Activated naive CD4-positive, alpha-beta T cell treated with anti-CD3 and anti-CD28 coated beads for 36 hours (primary cell): Measurements from ENCODE around the gene L3MBTL3. TPM values are rescaled to one million over a fixed set of nuclear protein-coding genes. Genes with fewer than 3 reads are reported as not detected.
"Not testable (repeated sequence)": the region's sequence is repeated elsewhere in the genome, so short reads cannot be mapped to it uniquely, and the experiment has no call there.

ENCODE experiments used
- CTCF ChIA-PET: fragments of 350-600 bp; sonication (Branson Sonifier 250); formaldehyde crosslinking; loops from one replicate; lab custom pipeline; 2021; ENCODE audit warnings: antibody characterized with exemption; lab: Charles Lee
- DNase-seq: peaks from one replicate; pipeline ENCODE4 v3.0.0-alpha.2; 2020
- H3K27ac Mint-ChIP-seq: one replicate; pipeline ENCODE4 v1.8.0; 2021; ENCODE audit warnings: mild to moderate bottlenecking, mixed read lengths
- H3K27me3 Mint-ChIP-seq: one replicate; pipeline ENCODE4 v1.8.0; 2021; ENCODE audit warnings: low read depth, mixed read lengths
- H3K36me3 Mint-ChIP-seq: one replicate; pipeline ENCODE4 v1.8.0; 2021; ENCODE audit warnings: low read depth, mixed read lengths
- H3K4me1 Mint-ChIP-seq: one replicate; pipeline ENCODE4 v1.8.0; 2021; ENCODE audit warnings: low read depth, mixed read lengths
- H3K4me3 Mint-ChIP-seq: one replicate; pipeline ENCODE4 v1.8.0; 2021; ENCODE audit warnings: mild to moderate bottlenecking, moderate library complexity, mixed read lengths
- H3K9me3 Mint-ChIP-seq: one replicate; pipeline ENCODE4 v1.8.0; 2021; ENCODE audit warnings: mixed read lengths
- intact Hi-C: fragments of 100-400 bp; cut with micrococcal nuclease; formaldehyde crosslinking; loops from one replicate; pipeline ENCODE4 v1.15.1; 2023
- total RNA-seq, 2 experiments: library from RNA; stranded (reverse); gene quantifications; one replicate each; pipeline ENCODE4 v1.2.3, GENCODE V29; 2021

The L3MBTL3 gene
- total RNA-seq, 2 experiments from 2014 or later, result 3.1 to 5.0 TPM

DNA sequence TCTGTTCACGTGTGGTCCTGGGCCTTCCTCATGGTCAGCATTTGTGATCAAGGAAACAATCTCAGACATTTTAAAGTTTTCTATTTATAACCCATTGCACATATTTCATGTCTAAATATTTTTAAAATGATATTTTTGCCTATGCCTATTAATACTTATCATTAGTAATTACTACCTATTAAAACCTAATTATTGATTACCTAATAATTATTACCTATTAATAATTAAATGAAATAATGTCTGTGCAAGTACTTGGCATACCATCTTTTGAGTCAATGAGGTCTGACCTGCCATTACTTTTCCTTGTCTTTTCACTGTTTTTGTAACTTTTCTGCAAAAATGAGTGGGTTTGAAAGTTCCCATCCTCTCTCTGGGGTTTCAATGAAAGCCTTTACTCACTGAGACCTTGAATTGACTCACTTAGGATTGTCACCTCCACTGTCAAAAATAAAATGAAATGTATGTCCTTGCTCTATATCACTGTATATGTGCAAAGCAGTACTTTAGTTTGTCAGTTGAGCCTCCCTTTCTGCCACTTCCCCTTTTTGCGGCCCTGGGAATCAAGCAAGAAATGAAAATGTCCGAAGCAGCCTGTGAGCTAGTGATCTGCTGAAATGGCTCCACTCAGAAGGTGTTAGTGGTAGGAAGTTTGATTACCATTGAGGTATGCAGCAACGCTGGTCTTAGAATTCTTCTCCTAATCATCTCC is 87.8 kb downstream of the L3MBTL3 start:
- peaks cover 39% of the 10 kb centered on the region for H3K36me3 Mint-ChIP-seq
- H3K27me3 Mint-ChIP-seq, result no peaks in the 10 kb centered on the region

DNA sequence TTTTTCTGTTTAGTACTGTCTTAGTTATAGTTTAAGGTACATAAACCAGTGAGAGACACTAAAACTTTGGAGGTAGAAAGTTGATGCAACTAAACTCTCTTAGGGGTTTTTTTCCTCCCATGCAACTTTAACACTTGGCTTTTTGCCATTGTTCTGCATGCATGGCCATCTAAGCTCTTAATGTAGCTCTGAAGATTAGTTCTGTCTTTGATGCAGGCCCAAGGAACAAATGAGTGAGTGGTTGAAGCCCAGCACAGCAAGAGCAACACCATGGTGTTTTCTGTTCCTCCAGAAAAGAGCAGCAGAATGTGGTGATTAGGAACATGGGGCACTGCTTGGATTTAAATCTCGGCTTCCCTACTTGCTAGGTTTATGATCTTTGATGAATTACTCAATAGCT is 89.3 kb downstream of the L3MBTL3 start:
- Mint-ChIP-seq H3K4me1 (no peaks in the 10 kb centered on the region), H3K27ac (no peak overlapping the region), H3K9me3 (peaks cover 9% of the 10 kb centered on the region), H3K27me3 (no peaks in the 10 kb centered on the region), H3K4me3 (no peak overlapping the region), H3K36me3 (peaks cover 30% of the 10 kb centered on the region)
- no peak for DNase-seq
- intact Hi-C loops, result no loop called here
- CTCF ChIA-PET, result interaction anchor here (0.9 to 1.1 kb wide), 2 partner anchors 30 to 142 kb away, joined by 3 read pairs; no protein-coding TSS in a partner anchor

More for the DNA sequence above, 87.8 kb downstream of the L3MBTL3 start:
- no peak overlapping the region for H3K27ac Mint-ChIP-seq
- intact Hi-C loops, result no loop called here
- no peak overlapping the region for H3K4me3 Mint-ChIP-seq
- DNase-seq, result no peak
- H3K4me1 Mint-ChIP-seq, result no peaks in the 10 kb centered on the region
- H3K9me3 Mint-ChIP-seq, result peaks cover 9% of the 10 kb centered on the region
- CTCF ChIA-PET, result interaction anchor here (0.6 kb wide), 1 partner anchor 23 kb away, joined by 3 read pairs; no protein-coding TSS in a partner anchor

DNA sequence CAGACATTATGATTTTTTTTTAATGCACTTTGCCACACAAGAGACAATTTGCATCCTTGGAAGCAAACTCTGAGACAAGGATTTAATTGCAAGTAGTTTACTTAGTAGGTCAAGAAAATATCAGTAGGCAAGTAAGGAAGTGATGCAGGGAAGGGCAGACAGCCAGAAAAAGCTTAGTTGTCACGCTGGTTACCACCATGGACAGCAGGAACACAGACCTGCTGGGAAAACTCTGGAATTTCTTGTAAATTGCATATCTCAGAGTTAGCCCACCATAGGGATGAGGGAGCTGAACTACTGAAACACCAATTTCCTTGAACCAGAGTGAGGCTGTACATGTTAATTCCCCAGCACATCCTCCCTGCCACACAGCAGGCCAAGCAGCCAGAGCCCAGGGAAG is 92.7 kb downstream of the L3MBTL3 start:
- no peak overlapping the region for H3K4me3 Mint-ChIP-seq

DNA sequence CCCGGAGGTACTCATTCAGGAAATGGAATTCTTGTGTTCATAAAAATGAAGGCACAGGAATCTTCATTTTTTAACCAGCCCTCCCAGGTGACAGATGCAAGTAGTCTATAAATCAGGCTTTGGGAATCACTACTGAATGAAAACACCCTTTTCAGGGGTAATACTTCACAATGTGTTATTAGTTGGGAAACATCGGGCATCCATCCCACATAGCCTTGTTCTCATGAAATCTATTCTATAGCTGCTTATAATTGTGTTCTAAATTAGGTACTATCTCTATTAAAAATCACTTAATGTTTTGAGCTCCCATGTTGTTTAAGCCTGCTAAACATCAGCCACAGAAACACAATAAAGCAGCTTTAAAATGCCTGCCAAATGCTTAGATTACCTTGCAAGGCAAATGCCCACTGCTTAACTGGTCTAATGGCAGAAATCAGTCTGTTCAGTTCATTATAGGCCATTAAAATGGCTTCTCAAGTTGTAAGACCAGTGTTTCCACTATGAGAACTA is 94.9 kb downstream of the L3MBTL3 start:
- Mint-ChIP-seq H3K4me1 (peaks cover 15% of the 10 kb centered on the region), H3K4me3 (no peak overlapping the region), H3K27ac (no peak overlapping the region), H3K27me3 (no peaks in the 10 kb centered on the region), H3K36me3 (peaks cover 29% of the 10 kb centered on the region), H3K9me3 (peaks cover 9% of the 10 kb centered on the region)
- DNase-seq, result no peak
- CTCF ChIA-PET, result no interaction called here
- intact Hi-C loops, result no loop called here

More for the DNA sequence above, 92.7 kb downstream of the L3MBTL3 start:
- H3K4me1 Mint-ChIP-seq, result peaks cover 10% of the 10 kb centered on the region
- DNase-seq, result no peak
- CTCF ChIA-PET, result no interaction called here
- intact Hi-C loops, result loop anchor here (2.0 kb wide), 1 partner anchor 22 kb away; no protein-coding TSS in a partner anchor
- no peak overlapping the region for H3K27ac Mint-ChIP-seq
- peaks cover 30% of the 10 kb centered on the region for H3K36me3 Mint-ChIP-seq
- no peaks in the 10 kb centered on the region for H3K27me3 Mint-ChIP-seq
- H3K9me3 Mint-ChIP-seq, result peaks cover 9% of the 10 kb centered on the region

DNA sequence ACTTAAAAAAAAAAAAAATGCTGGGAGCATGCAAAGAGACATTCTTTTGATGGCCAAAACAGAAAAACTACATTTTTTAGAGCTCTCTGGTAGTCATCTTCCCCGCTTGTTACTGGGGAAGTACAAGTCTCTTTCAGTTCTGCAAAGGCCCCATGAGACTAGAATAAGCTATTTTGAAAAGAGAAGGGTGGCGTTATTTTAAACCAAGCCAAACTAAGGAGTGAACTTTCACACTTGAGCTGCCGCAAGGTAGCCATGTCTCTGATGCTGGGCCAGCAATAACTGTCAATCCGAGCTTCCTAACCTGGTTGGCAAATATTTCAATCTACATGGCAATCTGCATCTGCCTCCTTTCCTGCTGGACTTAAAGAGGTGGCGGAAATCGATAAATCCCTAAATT is 96.7 kb downstream of the L3MBTL3 start:
- Mint-ChIP-seq H3K4me1 (peaks cover 15% of the 10 kb centered on the region), H3K36me3 (peaks cover 18% of the 10 kb centered on the region), H3K4me3 (no peak overlapping the region), H3K27me3 (no peaks in the 10 kb centered on the region), H3K9me3 (peaks cover 3% of the 10 kb centered on the region), H3K27ac (no peak overlapping the region)
- no peak for DNase-seq
- intact Hi-C loops, result no loop called here
- CTCF ChIA-PET, result interaction anchor here (0.6 to 1.0 kb wide), 4 partner anchors 25 to 583 kb away, joined by 3 to 7 read pairs (median 3); no protein-coding TSS in a partner anchor

DNA sequence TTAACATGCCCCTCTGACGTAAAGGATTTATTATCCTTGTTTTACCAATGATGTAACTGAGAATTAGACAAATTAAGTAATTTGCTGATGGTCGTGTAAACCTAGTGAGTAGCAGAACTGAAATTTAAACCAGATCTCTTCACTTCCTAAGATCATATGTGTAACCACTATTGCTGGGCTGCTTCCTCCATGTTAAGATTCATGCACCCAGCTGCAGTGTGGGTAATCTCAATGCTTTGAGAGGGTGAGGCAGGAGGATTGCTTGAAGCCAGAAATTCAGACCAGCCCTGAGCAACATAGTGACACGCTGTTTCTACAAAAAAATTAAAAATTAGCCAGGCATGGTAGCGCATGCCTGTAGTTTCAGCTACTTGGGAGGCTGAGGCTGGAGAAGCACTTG is 97.9 kb downstream of the L3MBTL3 start:
- no peak for DNase-seq
- CTCF ChIA-PET, result no interaction called here
- H3K27me3 Mint-ChIP-seq, result no peaks in the 10 kb centered on the region
- H3K4me3 Mint-ChIP-seq, result no peak overlapping the region
- no peak overlapping the region for H3K27ac Mint-ChIP-seq
- peaks cover 21% of the 10 kb centered on the region for H3K4me1 Mint-ChIP-seq
- H3K9me3 Mint-ChIP-seq, result no peaks in the 10 kb centered on the region
- intact Hi-C loops, result no loop called here
- H3K36me3 Mint-ChIP-seq, result peaks cover 14% of the 10 kb centered on the region

DNA sequence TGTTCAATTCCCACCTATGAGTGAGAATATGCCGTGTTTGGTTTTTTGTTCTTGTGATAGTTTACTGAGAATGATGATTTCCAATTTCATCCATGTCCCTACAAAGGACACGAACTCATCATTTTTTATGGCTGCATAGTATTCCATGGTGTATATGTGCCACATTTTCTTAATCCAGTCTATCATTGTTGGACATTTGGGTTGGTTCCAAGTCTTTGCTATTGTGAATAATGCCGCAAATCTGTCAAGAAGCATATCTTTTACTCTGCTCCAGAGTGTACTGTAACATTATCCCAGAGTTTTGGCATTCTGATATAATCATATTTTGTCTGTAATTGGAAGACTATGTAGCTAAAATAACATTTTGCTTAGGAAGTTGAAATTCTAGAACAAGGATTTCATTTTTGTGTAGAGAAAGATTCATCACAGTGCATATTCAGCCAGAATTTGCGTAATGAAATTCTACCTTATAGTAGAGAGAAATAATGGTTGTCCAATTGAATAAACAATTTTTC is 98.9 kb downstream of the L3MBTL3 start:
- H3K9me3 Mint-ChIP-seq, DNase-seq, H3K27me3 Mint-ChIP-seq, H3K4me3 Mint-ChIP-seq, CTCF ChIA-PET, intact Hi-C loops, H3K27ac Mint-ChIP-seq: not testable (repeated sequence)
- H3K4me1 Mint-ChIP-seq, result peaks cover 21% of the 10 kb centered on the region
- H3K36me3 Mint-ChIP-seq, result peaks cover 11% of the 10 kb centered on the region

DNA sequence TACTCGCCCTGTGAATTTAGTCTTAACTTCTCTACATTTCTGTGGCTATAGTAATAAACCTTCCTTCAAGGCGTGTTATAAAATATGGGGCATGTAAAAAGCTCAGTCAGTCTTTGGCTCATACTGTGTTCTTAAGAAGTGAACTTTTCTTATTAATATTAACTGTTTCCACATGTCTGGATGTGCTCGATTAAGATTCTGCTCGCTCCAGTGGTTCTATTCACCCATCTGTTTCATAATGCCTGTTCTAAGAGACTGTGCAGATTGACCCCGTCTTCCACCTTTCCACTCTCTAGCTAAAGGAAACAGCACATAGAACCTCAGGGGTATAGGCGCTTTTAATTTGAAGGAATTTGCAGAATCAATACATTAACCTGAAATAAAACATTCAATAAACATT is 99.9 kb downstream of the L3MBTL3 start:
- Mint-ChIP-seq H3K36me3 (peaks cover 10% of the 10 kb centered on the region), H3K27me3 (no peaks in the 10 kb centered on the region), H3K4me1 (peaks cover 21% of the 10 kb centered on the region), H3K4me3 (no peak overlapping the region), H3K27ac (no peak overlapping the region), H3K9me3 (no peaks in the 10 kb centered on the region)
- intact Hi-C loops, result no loop called here
- no peak for DNase-seq
- CTCF ChIA-PET, result no interaction called here

DNA sequence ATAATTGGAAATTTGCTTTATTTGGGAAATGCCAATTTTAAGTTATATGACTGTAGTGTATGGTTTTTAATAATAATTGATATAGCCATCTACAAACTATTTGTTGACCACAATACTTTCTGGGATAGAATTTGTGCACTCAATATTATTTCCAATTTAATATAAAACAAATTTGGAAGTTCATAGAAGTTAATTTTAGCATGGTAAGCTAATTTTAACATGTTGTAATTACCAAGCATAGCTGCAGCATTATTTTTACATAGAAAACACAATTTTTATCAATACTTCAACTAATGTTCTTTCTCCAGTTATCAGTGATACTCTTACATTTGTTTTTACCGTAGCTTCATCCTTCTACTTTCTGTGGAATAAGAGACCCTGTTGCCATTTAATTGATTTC is 100.8 kb downstream of the L3MBTL3 start:
- H3K36me3 Mint-ChIP-seq, result peaks cover 10% of the 10 kb centered on the region
- CTCF ChIA-PET, result no interaction called here
- no peak overlapping the region for H3K27ac Mint-ChIP-seq

DNA sequence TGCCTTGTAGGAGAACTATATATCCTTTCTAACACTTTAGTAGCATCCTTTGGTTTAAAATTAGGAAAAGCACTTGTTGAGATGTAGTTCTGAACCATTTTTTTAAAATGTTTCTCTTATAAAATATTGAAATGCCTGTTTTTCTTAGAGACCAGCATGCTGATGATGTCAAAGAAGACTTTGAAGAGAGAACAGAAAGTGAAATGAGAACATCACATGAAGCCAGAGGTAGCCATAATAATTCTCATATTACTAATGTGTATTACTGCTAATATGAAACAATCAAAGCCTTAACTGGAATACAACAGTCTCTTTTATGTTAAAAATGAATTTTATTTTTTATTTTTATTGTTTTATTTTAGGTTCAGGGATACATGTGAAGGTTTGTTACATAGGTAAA is 102.3 kb downstream of the L3MBTL3 start:
- Mint-ChIP-seq H3K4me3 (no peak overlapping the region), H3K36me3 (peaks cover 14% of the 10 kb centered on the region), H3K27ac (no peak overlapping the region), H3K4me1 (peaks cover 16% of the 10 kb centered on the region), H3K27me3 (no peaks in the 10 kb centered on the region), H3K9me3 (no peaks in the 10 kb centered on the region)
- intact Hi-C loops, result no loop called here
- CTCF ChIA-PET, result no interaction called here
- DNase-seq, result no peak

More for the DNA sequence above, 100.8 kb downstream of the L3MBTL3 start:
- Mint-ChIP-seq H3K27me3 (no peaks in the 10 kb centered on the region), H3K4me3 (no peak overlapping the region), H3K4me1 (peaks cover 21% of the 10 kb centered on the region), H3K9me3 (no peaks in the 10 kb centered on the region)
- DNase-seq, result no peak
- intact Hi-C loops, result no loop called here

DNA sequence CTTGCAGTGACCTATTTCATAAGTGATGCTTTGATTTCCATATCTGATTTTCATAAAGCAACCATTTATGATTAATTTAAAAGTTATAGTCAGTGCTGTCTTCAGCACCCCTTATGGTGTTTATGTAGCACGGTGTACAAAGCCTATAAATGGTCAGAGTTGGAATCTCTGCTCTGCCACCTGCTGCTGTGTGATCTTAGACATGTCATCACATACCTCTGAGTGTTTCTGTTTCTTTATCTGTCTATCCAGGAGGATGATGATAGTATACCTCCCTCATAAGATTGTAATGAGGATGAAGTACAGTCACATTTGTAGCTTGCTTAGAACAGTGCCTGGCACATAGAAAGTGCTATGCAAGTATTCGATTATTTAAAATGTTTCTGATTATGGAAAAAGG is 103.9 kb downstream of the L3MBTL3 start:
- Mint-ChIP-seq H3K27me3 (no peaks in the 10 kb centered on the region), H3K9me3 (no peaks in the 10 kb centered on the region), H3K4me1 (peaks cover 19% of the 10 kb centered on the region), H3K36me3 (peaks cover 14% of the 10 kb centered on the region), H3K4me3 (no peak overlapping the region), H3K27ac (no peak overlapping the region)
- CTCF ChIA-PET, result interaction anchor here (1.7 kb wide), 1 partner anchor 101 kb away, joined by 4 read pairs; no protein-coding TSS in a partner anchor
- intact Hi-C loops, result no loop called here
- DNase-seq, result no peak

DNA sequence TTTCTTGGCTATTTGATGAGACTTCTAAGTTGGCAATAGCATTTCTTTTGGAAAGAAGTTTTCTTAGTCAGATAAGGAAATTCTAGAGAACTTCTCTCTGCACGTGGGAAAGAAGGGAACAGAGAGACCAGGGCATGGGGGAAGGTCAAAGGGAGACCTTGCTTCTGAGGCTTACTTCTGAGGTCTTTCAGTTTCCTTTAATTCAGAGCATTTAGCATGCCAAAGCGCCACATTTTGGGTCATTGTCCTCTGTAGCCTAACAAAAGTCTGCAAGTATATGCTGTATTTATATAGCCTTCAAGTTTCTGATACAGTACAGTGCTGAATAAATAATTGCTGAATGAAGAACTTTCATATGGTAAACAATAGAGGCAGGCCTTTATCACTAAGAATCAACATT is 108.8 kb downstream of the L3MBTL3 start:
- no peaks in the 10 kb centered on the region for H3K27me3 Mint-ChIP-seq
- no peak overlapping the region for H3K27ac Mint-ChIP-seq
- no peaks in the 10 kb centered on the region for H3K9me3 Mint-ChIP-seq
- no peak overlapping the region for H3K4me3 Mint-ChIP-seq
- H3K36me3 Mint-ChIP-seq, result peaks cover 10% of the 10 kb centered on the region
- H3K4me1 Mint-ChIP-seq, result peaks cover 39% of the 10 kb centered on the region
- DNase-seq, result no peak
- intact Hi-C loops, result no loop called here
- CTCF ChIA-PET, result no interaction called here
